Omental fat pad (tissue), 4 donors: ENCODE results near the gene CC2D2A. TPM values are rescaled to one million over a fixed set of nuclear protein-coding genes. Genes with fewer than 3 reads are reported as not detected.

Experiments
- ATAC-seq: fragments of 150-250 bp; one replicate; pipeline ENCODE4 v1.9.1; 2016; ENCODE audit warnings: mild to moderate bottlenecking, moderate library complexity; ENCODE audit not compliant: low FRiP score
- DNase-seq: peaks from one replicate; pipeline ENCODE4 v3.0.0-alpha.2; 2019; ENCODE audit warnings: low spot score
- CTCF ChIP-seq, 3 donors: fragments of 450-650 bp; IDR thresholded peaks; one replicate each; pipeline ENCODE4 v1.5.1; 2016 to 2017; ENCODE audit warnings: antibody characterized with exemption in 3 of 3, mild to moderate bottlenecking in 3 of 3, moderate library complexity in 2 of 3
- total RNA-seq, 4 donors: library from RNA; depleted of rRNA; stranded (reverse); fragments of >200 nt; gene quantifications; one replicate each; pipeline ENCODE4 v1.1.0, GENCODE V29; 2016

Gene CC2D2A
- total RNA-seq, 4 donors from 2014 or later: 9.6 to 25.2 (median 11.9) TPM

- TF ChIP-seq CTCF (IDR thresholded peaks at IDR 0.05): no peak
- ATAC-seq (no peak), DNase-seq (no peak)
Measured at GRCh38 chr4:15558561-15558960, 88.9 kb downstream of the CC2D2A start.

GRCh38 chr4:15562114-15562513 lies 92.4 kb downstream of the CC2D2A start:
- no peak for TF ChIP-seq CTCF (IDR thresholded peaks at IDR 0.05)
- DNase-seq (no peak), ATAC-seq (no peak)

- DNase-seq (no peak), ATAC-seq (no peak)
- TF ChIP-seq CTCF (IDR thresholded peaks at IDR 0.05): no peak
Measured at GRCh38 chr4:15562623-15563022, 92.9 kb downstream of the CC2D2A start.

- DNase-seq (no peak), ATAC-seq (no peak)
- TF ChIP-seq CTCF (IDR thresholded peaks at IDR 0.05): no peak
Measured at GRCh38 chr4:15563871-15564270, 94.2 kb downstream of the CC2D2A start.

- TF ChIP-seq CTCF (IDR thresholded peaks at IDR 0.05): no peak
- ATAC-seq (no peak), DNase-seq (no peak)
Measured at GRCh38 chr4:15568821-15569220, 99.1 kb downstream of the CC2D2A start.

GRCh38 chr4:15569746-15570145 lies 100.1 kb downstream of the CC2D2A start:
- TF ChIP-seq CTCF (IDR thresholded peaks at IDR 0.05): no peak
- ATAC-seq (no peak), DNase-seq (no peak)

- DNase-seq (no peak), ATAC-seq (no peak)
- TF ChIP-seq CTCF (IDR thresholded peaks at IDR 0.05): no peak
Measured at GRCh38 chr4:15575966-15576365, 106.3 kb downstream of the CC2D2A start.
